GM10847 (cell line): Measurements from ENCODE around the gene CEBPA.

Source experiments
- POLR2A ChIP-seq: IDR thresholded peaks from 2 replicates; pipeline ENCODE4 v1.6.1; 2011; ENCODE audit not compliant: insufficient read length; ENCODE audit errors: extremely low read depth

CEBPA gene

GRCh38 chr19:33296488-33296971 lies 5.8 kb downstream of the CEBPA start:
- TF ChIP-seq POLR2A, result no peak

GRCh38 chr19:33295621-33296487 lies 6.5 kb downstream of the CEBPA start:
- no peak for TF ChIP-seq POLR2A

GRCh38 chr19:33294058-33294798 lies 8.1 kb downstream of the CEBPA start:
- TF ChIP-seq POLR2A, result no peak

GRCh38 chr19:33293255-33294057 lies 8.9 kb downstream of the CEBPA start:
- TF ChIP-seq POLR2A, result no peak

- no peak for TF ChIP-seq POLR2A
Measured at GRCh38 chr19:33292595-33293254, 9.6 kb downstream of the CEBPA start.

GRCh38 chr19:33291623-33292534 lies 10.5 kb downstream of the CEBPA start:
- TF ChIP-seq POLR2A, result no peak

- TF ChIP-seq POLR2A, result no peak
Measured at GRCh38 chr19:33290956-33291622, 11.2 kb downstream of the CEBPA start.

- TF ChIP-seq POLR2A, result no peak
Measured at GRCh38 chr19:33290082-33290815, 12.1 kb downstream of the CEBPA start.

- no peak for TF ChIP-seq POLR2A
Measured at GRCh38 chr19:33289261-33289660, 13.1 kb downstream of the CEBPA start.

GRCh38 chr19:33288666-33289065 lies 13.7 kb downstream of the CEBPA start:
- no peak for TF ChIP-seq POLR2A

GRCh38 chr19:33287927-33288326 lies 14.4 kb downstream of the CEBPA start:
- no peak for TF ChIP-seq POLR2A

- no peak for TF ChIP-seq POLR2A
Measured at GRCh38 chr19:33287438-33287837, 14.9 kb downstream of the CEBPA start.

GRCh38 chr19:33286899-33287298 lies 15.4 kb downstream of the CEBPA start:
- TF ChIP-seq POLR2A, result no peak
